ENCODE data around the gene KCNQ1OT1. TPM values are rescaled to one million over a fixed set of nuclear protein-coding genes. Genes with fewer than 3 reads are reported as not detected.

The KCNQ1OT1 gene
- total RNA-seq, 4 donors from 2014 or later: 1.8 to 6.8 (median 3.9) TPM

- no peak for TF ChIP-seq CTCF (IDR thresholded peaks at IDR 0.05; ENCODE audit: low read depth)
Measured at GRCh38 chr11:2687223-2687530, 12.6 kb downstream of the KCNQ1OT1 start.

GRCh38 chr11:2686360-2687222 is 13.2 kb downstream of the KCNQ1OT1 start:
- TF ChIP-seq CTCF (IDR thresholded peaks at IDR 0.05; ENCODE audit: low read depth): no peak

GRCh38 chr11:2685566-2686359 is 14.0 kb downstream of the KCNQ1OT1 start:
- no peak for TF ChIP-seq CTCF (IDR thresholded peaks at IDR 0.05; ENCODE audit: low read depth)

- no peak for TF ChIP-seq CTCF (IDR thresholded peaks at IDR 0.05; ENCODE audit: low read depth)
Measured at GRCh38 chr11:2685051-2685450, 14.7 kb downstream of the KCNQ1OT1 start.

- TF ChIP-seq CTCF (IDR thresholded peaks at IDR 0.05; ENCODE audit: low read depth): no peak
Measured at GRCh38 chr11:2684581-2684980, 15.2 kb downstream of the KCNQ1OT1 start.

GRCh38 chr11:2683806-2684205 is 16.0 kb downstream of the KCNQ1OT1 start:
- TF ChIP-seq CTCF (IDR thresholded peaks at IDR 0.05; ENCODE audit: low read depth): no peak

- no peak for TF ChIP-seq CTCF (IDR thresholded peaks at IDR 0.05; ENCODE audit: low read depth)
Measured at GRCh38 chr11:2681408-2682145, 18.2 kb downstream of the KCNQ1OT1 start.
